Thoracic aorta (tissue), 2 donors: ENCODE results near the gene KAZN. TPM values are rescaled to one million over a fixed set of nuclear protein-coding genes. Genes with fewer than 3 reads are reported as not detected.
"Not testable (repeated sequence)": the region's sequence is repeated elsewhere in the genome, so short reads cannot be mapped to it uniquely, and the experiment has no call there.

Source experiments
- ATAC-seq: fragments of 150-250 bp; one replicate; pipeline ENCODE4 v1.8.0; 2017; ENCODE audit warnings: low read depth; ENCODE audit not compliant: insufficient number of reproducible peaks, low FRiP score
- DNase-seq: peaks from one replicate; pipeline ENCODE4 v3.0.0-alpha.2; 2020; ENCODE audit warnings: low spot score
- H3K27ac ChIP-seq, 2 donors: fragments of 200-600 bp; sonication (generic); 1 replicate in 1 of 2; 2 replicates in 1 of 2; pipeline ENCODE4 v1.5.1; 2016; ENCODE audit warnings: mild to moderate bottlenecking in 2 of 2, moderate library complexity in 2 of 2
- H3K27me3 ChIP-seq: fragments of 200-600 bp; sonication (generic); replicated peaks from 2 replicates; pipeline ENCODE4 v1.6.0; 2016; ENCODE audit warnings: mild to moderate bottlenecking; ENCODE audit not compliant: insufficient read depth
- H3K36me3 ChIP-seq: fragments of 200-600 bp; sonication (generic); one replicate; pipeline ENCODE4 v1.5.1; 2016
- H3K4me1 ChIP-seq, 2 donors: fragments of 200-600 bp; sonication (generic); 1 replicate in 1 of 2; 2 replicates in 1 of 2; pipeline versions ENCODE4 v1.5.1 to v1.6.0; 2016; ENCODE audit warnings: low read depth in 2 of 2, mild to moderate bottlenecking in 1 of 2; ENCODE audit not compliant: control insufficient read depth in 1 of 2
- H3K4me3 ChIP-seq: fragments of 200-600 bp; sonication (generic); 2 replicates; pipeline ENCODE4 v1.5.1; 2016; ENCODE audit warnings: mild to moderate bottlenecking
- H3K9me3 ChIP-seq: fragments of 200-600 bp; sonication (generic); 2 replicates; pipeline ENCODE4 v1.5.1; 2016
- CTCF ChIP-seq: fragments of 200-600 bp; sonication (generic); IDR thresholded peaks from one replicate; pipeline ENCODE4 v1.5.1; 2019; ENCODE audit warnings: antibody characterized with exemption
- total RNA-seq, 2 donors: library from RNA; depleted of rRNA; stranded (reverse); fragments of >200 nt; gene quantifications; one replicate each; pipeline versions ENCODE4 v1.1.0 to v1.2.3, GENCODE V29; 2016

The KAZN gene
- total RNA-seq, 2 donors from 2014 or later, result 17.4 to 30.3 TPM

GRCh38 chr1:14959059-14959694 is 360.7 kb downstream of the KAZN start:
- no peaks in the 10 kb centered on the region for H3K27me3 ChIP-seq
- H3K9me3 ChIP-seq, result no peaks in the 10 kb centered on the region
- no peak overlapping the region for H3K4me3 ChIP-seq
- no peak for TF ChIP-seq CTCF
- no peak for ATAC-seq
- H3K36me3 ChIP-seq, result peaks cover 5% of the 10 kb centered on the region
- no peak for DNase-seq
- H3K4me1 ChIP-seq, result no peaks in the 10 kb centered on the region
- no peak overlapping the region for H3K27ac ChIP-seq

- H3K27ac ChIP-seq, result no peak overlapping the region
- H3K36me3 ChIP-seq, result peaks cover 5% of the 10 kb centered on the region
- H3K27me3 ChIP-seq, result no peaks in the 10 kb centered on the region
- H3K9me3 ChIP-seq, result no peaks in the 10 kb centered on the region
- no peak for TF ChIP-seq CTCF
- ATAC-seq (no peak), DNase-seq (no peak)
- H3K4me3 ChIP-seq, result no peak overlapping the region
- no peaks in the 10 kb centered on the region for H3K4me1 ChIP-seq
Measured at GRCh38 chr1:14961661-14962267, 363.3 kb downstream of the KAZN start.

- Histone ChIP-seq H3K27ac (no peak overlapping the region), H3K4me3 (no peak overlapping the region), H3K4me1 (no peaks in the 10 kb centered on the region), H3K27me3 (no peaks in the 10 kb centered on the region), H3K9me3 (no peaks in the 10 kb centered on the region), H3K36me3 (peaks cover 5% of the 10 kb centered on the region)
- ATAC-seq, result no peak
- no peak for DNase-seq
- TF ChIP-seq CTCF, result no peak
Measured at GRCh38 chr1:14962407-14962806, 363.9 kb downstream of the KAZN start.

GRCh38 chr1:14963791-14964710 is 365.6 kb downstream of the KAZN start:
- H3K4me1 ChIP-seq, result peaks cover 9 to 11% of the 10 kb centered on the region in 2 donors
- not testable (repeated sequence) for DNase-seq, H3K4me3 ChIP-seq, ATAC-seq, H3K27ac ChIP-seq, H3K27me3 ChIP-seq, H3K36me3 ChIP-seq, H3K9me3 ChIP-seq

GRCh38 chr1:14964711-14965055 is 366.2 kb downstream of the KAZN start:
- peaks cover 5% of the 10 kb centered on the region for H3K36me3 ChIP-seq
- H3K27ac ChIP-seq, result no peak overlapping the region
- H3K4me1 ChIP-seq, result peaks cover 15 to 17% of the 10 kb centered on the region in 2 donors
- H3K27me3 ChIP-seq, result no peaks in the 10 kb centered on the region
- no peak overlapping the region for H3K4me3 ChIP-seq
- DNase-seq (no peak), ATAC-seq (no peak)
- H3K9me3 ChIP-seq, result no peaks in the 10 kb centered on the region
- TF ChIP-seq CTCF, result no peak
